ENCODE data around the gene TREH.
"Not testable (repeated sequence)": the region's sequence is repeated elsewhere in the genome, so short reads cannot be mapped to it uniquely, and the experiment has no call there.

TREH gene

GRCh38 chr11:118689852-118690552 lies 10.6 kb upstream of the TREH start:
- H3K9me3 ChIP-seq (ENCODE audit: control insufficient read depth, insufficient read depth, low read length), result no peaks in the 10 kb centered on the region
- peaks cover 16% of the 10 kb centered on the region for H3K4me1 ChIP-seq (ENCODE audit: insufficient read depth, low read length)
- peak overlapping the region; percentile 52 for H3K9ac ChIP-seq (ENCODE audit: low read depth, low read length)
- H3K36me3 ChIP-seq (ENCODE audit: insufficient read depth, low read length), result no peaks in the 10 kb centered on the region

DNA sequence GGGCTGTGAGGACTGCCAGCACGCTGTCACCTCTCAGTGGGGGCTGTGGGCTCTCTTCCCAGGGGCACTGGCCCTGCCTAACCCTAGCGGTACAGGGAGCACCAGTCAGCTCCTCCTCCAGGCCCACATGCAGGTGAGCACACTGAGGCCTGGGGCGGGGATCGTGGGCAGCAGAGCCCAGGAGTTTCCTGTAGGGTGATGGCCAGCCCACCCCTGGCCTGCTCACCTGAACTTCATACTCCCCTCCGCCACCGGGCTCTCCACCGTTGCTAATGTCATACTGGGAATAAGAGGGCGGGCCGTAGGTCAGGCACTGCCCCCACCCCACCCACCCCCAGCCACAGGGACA lies 10.0 kb upstream of the TREH start:
- Histone ChIP-seq H3K9me3 (ENCODE audit: control insufficient read depth, insufficient read depth, low read length) (no peaks in the 10 kb centered on the region), H3K9ac (ENCODE audit: low read depth, low read length) (peak overlapping the region; percentile 43; the same call in 1 of the 2 replicates), H3K36me3 (ENCODE audit: insufficient read depth, low read length) (no peaks in the 10 kb centered on the region), H3K4me1 (ENCODE audit: insufficient read depth, low read length) (peaks cover 16% of the 10 kb centered on the region)

DNA sequence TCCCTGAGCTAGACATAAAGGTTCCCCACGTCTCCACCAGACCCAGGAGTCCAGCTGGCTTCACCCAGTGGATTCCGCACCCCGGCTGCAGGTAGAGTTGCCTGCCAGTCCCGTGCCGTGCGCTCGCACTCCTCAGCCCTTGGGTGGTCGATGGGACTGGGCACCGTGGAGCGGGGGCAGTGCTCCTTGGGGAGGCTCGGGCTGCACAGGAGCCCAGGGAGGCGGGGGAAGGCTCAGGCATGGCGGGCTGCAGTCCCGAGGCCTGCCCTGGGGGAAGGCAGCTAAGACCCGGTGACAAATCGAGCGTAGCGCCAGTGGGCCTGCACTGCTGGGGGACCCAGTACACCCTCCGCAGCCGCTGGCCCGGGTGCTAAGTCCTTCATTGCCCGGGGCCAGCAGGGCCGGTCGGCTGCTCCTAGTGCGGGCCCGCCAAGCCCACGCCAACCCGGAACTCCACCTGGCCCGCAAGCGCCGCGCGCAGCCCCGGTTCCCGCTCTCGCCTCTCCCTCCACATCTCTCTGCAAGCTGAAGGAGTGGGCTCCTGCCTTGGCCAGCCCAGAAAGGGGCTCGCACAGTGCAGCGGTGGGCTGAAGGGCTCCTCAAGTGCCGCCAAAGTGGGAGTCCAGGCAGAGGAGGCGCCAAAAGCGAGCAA lies 9.5 kb upstream of the TREH start:
- no peaks in the 10 kb centered on the region for H3K9me3 ChIP-seq (ENCODE audit: control insufficient read depth, insufficient read depth, low read length)
- H3K9ac ChIP-seq (ENCODE audit: low read depth, low read length), result peak overlapping the region; percentile 43; the same call in 1 of the 2 replicates
- H3K4me1 ChIP-seq (ENCODE audit: insufficient read depth, low read length), result peaks cover 16% of the 10 kb centered on the region
- H3K36me3 ChIP-seq (ENCODE audit: insufficient read depth, low read length), result no peaks in the 10 kb centered on the region

GRCh38 chr11:118688339-118688738 lies 8.9 kb upstream of the TREH start:
- H3K9ac ChIP-seq (ENCODE audit: low read depth, low read length); H3K36me3 ChIP-seq (ENCODE audit: insufficient read depth, low read length); H3K9me3 ChIP-seq (ENCODE audit: control insufficient read depth, insufficient read depth, low read length): not testable (repeated sequence)
- peaks cover 16% of the 10 kb centered on the region for H3K4me1 ChIP-seq (ENCODE audit: insufficient read depth, low read length)

GRCh38 chr11:118687906-118688305 lies 8.5 kb upstream of the TREH start:
- Histone ChIP-seq H3K9me3 (ENCODE audit: control insufficient read depth, insufficient read depth, low read length) (no peaks in the 10 kb centered on the region), H3K4me1 (ENCODE audit: insufficient read depth, low read length) (peaks cover 12% of the 10 kb centered on the region), H3K9ac (ENCODE audit: low read depth, low read length) (no peak overlapping the region), H3K36me3 (ENCODE audit: insufficient read depth, low read length) (no peaks in the 10 kb centered on the region)

DNA sequence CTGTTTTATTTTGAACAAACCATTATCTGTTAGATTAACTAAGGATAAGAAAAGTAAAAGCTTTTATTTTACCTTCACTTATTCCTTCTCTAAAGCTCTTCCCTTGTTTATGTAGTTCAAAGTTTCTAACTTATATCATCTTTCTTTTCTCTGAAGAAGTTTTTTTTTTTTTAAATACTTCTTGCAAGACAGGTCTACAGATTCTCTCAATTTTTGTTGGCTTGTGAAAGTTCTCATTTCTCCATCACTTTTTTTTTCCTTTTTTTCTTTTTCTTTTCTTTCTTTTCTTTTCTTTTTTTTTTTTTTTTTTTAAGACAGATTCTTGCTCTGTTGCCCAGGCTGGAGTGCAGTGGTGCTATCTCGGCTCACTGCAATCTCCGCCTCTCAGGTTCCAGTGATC lies 4.7 kb upstream of the TREH start:
- no peak overlapping the region for H3K9ac ChIP-seq (ENCODE audit: low read depth, low read length)
- H3K36me3 ChIP-seq (ENCODE audit: insufficient read depth, low read length), result no peaks in the 10 kb centered on the region

GRCh38 chr11:118682939-118683338 lies 3.5 kb upstream of the TREH start:
- not testable (repeated sequence) for H3K9ac ChIP-seq (ENCODE audit: low read depth, low read length); H3K36me3 ChIP-seq (ENCODE audit: insufficient read depth, low read length); H3K4me1 ChIP-seq (ENCODE audit: insufficient read depth, low read length); H3K9me3 ChIP-seq (ENCODE audit: control insufficient read depth, insufficient read depth, low read length)

More for the DNA sequence above, 4.7 kb upstream of the TREH start:
- Histone ChIP-seq H3K9me3 (ENCODE audit: control insufficient read depth, insufficient read depth, low read length) (no peaks in the 10 kb centered on the region), H3K4me1 (ENCODE audit: insufficient read depth, low read length) (no peaks in the 10 kb centered on the region)

DNA sequence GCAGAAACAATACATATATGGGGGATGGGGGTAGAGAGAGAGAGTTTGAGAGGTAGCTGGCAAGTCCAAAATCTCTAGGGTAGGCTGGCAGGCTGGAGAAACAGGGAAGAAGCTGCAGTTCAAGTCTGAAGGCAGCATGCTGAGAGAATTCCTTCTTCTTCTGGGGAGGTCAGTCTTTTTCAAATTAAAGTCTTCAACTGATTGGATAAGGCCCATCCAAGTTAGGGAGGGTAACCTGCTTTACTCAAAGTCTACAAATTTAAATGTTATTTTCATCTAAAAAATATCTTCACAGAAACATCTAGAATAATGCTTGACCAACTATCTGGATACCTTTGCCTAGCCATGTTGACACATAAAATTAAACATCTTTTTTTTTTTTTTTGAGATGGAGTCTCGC lies 2.9 kb upstream of the TREH start:
- Histone ChIP-seq H3K4me1 (ENCODE audit: insufficient read depth, low read length) (no peaks in the 10 kb centered on the region), H3K36me3 (ENCODE audit: insufficient read depth, low read length) (no peaks in the 10 kb centered on the region), H3K9ac (ENCODE audit: low read depth, low read length) (no peak overlapping the region), H3K9me3 (ENCODE audit: control insufficient read depth, insufficient read depth, low read length) (no peaks in the 10 kb centered on the region)

DNA sequence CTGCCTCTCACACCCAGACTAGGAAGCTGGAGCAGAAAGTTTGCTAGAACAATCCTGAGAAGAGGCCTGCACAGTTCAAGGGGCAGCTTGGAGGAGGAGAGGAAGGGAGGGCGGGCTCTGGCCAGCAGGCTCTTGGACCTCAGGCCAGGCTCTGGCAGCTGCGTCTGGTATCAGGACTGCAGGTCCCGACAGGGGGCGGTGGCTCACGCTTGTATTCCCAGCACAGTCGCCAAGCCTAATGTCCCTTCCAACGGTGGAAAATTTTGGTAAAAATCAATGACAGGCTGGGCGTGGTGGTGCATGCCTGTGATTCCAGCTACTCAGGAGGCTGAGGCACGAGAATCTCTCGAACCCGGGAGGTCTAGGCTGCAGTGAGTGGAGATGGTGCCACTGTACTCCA lies 542 bp downstream of the TREH start:
- not testable (repeated sequence) for H3K4me1 ChIP-seq (ENCODE audit: insufficient read depth, low read length); H3K9ac ChIP-seq (ENCODE audit: low read depth, low read length); H3K9me3 ChIP-seq (ENCODE audit: control insufficient read depth, insufficient read depth, low read length); H3K36me3 ChIP-seq (ENCODE audit: insufficient read depth, low read length)

- Histone ChIP-seq H3K9me3 (ENCODE audit: control insufficient read depth, insufficient read depth, low read length) (no peaks in the 10 kb centered on the region), H3K36me3 (ENCODE audit: insufficient read depth, low read length) (no peaks in the 10 kb centered on the region), H3K4me1 (ENCODE audit: insufficient read depth, low read length) (no peaks in the 10 kb centered on the region)
Observed at GRCh38 chr11:118677977-118678376, 1.5 kb downstream of the TREH start.

GRCh38 chr11:118674082-118674435 lies 5.4 kb downstream of the TREH start:
- Histone ChIP-seq H3K9me3 (ENCODE audit: control insufficient read depth, insufficient read depth, low read length) (no peaks in the 10 kb centered on the region), H3K36me3 (ENCODE audit: insufficient read depth, low read length) (no peaks in the 10 kb centered on the region), H3K9ac (ENCODE audit: low read depth, low read length) (no peak overlapping the region), H3K4me1 (ENCODE audit: insufficient read depth, low read length) (no peaks in the 10 kb centered on the region)

More at GRCh38 chr11:118677977-118678376, 1.5 kb downstream of the TREH start:
- no peak overlapping the region for H3K9ac ChIP-seq (ENCODE audit: low read depth, low read length)

DNA sequence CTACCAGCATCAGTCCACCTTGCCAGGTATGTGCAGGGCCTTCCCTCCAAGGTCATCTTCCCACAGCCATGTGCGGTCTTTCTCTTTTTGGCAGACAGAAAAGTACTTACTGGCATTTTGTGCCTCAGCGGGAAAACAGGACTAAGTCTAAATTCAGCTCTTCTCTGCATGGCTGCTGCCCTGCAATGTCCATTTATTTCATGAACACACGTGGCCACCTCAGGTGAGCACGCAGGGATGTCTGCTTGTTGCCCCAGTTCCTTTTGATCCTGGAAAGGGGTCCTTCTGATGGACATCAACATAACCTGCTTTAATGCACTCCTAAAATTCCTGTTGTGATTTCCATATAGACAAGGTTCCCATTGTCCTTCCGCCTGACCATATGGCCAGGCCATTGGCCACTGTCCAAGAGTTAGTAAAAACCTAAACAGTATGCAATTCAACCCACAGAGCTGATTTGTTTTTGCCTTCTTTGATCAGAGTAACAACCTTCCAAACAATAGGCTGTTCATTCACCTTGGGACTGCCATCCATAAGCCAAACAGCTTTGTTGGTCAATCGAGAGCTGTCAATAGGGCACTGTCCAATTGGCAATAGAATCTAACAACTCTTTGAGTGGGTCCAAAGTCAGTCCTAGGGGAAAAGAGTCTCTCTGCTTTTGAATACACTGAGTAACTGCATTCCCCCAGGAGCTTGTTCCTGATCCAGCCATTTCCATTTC lies 5.9 kb downstream of the TREH start:
- Histone ChIP-seq H3K9me3 (ENCODE audit: control insufficient read depth, insufficient read depth, low read length) (no peaks in the 10 kb centered on the region), H3K4me1 (ENCODE audit: insufficient read depth, low read length) (no peaks in the 10 kb centered on the region), H3K9ac (ENCODE audit: low read depth, low read length) (no peak overlapping the region), H3K36me3 (ENCODE audit: insufficient read depth, low read length) (no peaks in the 10 kb centered on the region)

DNA sequence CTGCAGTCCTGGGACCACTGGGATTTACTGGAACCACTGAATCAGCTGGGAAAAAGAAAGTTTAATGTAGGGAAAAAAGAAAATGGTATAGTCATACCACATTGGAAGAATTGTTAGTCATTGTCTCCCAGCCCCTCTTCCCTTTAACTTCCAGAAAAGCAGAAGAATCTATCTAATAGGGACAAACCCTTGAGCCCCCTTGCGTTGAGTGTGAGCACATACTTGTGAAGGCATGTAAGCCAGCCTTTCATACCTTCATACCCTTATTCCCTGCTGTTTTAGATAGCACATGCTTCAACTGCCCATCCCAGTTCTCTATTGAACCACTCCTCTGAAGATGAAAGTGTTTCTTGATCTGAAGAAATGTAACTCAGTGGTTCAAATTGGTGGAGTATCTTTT lies 6.6 kb downstream of the TREH start:
- H3K4me1 ChIP-seq (ENCODE audit: insufficient read depth, low read length), result no peaks in the 10 kb centered on the region
- H3K36me3 ChIP-seq (ENCODE audit: insufficient read depth, low read length), result no peaks in the 10 kb centered on the region
- no peaks in the 10 kb centered on the region for H3K9me3 ChIP-seq (ENCODE audit: control insufficient read depth, insufficient read depth, low read length)
- H3K9ac ChIP-seq (ENCODE audit: low read depth, low read length), result no peak overlapping the region

GRCh38 chr11:118671254-118671653 lies 8.2 kb downstream of the TREH start:
- Histone ChIP-seq H3K4me1 (ENCODE audit: insufficient read depth, low read length) (peaks cover 3% of the 10 kb centered on the region), H3K9me3 (ENCODE audit: control insufficient read depth, insufficient read depth, low read length) (no peaks in the 10 kb centered on the region), H3K36me3 (ENCODE audit: insufficient read depth, low read length) (no peaks in the 10 kb centered on the region), H3K9ac (ENCODE audit: low read depth, low read length) (no peak overlapping the region)

DNA sequence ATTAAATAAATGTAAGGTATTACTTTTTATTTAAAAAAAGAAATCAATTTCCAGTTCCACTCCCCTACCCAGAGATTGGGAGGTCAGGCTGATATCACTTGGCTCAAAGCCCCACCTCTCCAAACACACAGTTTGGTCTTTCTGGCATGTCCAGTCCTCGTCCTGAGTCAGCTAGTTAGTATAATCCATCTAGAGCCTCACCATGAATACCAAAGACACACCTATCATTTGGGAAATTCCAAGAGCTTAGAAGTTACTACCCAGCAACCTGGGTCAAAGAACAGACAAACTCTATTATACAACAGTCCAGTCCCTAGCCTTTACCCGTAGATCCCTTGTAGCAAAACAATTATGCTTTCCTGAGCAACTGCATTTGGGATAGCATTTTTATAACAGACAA lies 9.4 kb downstream of the TREH start:
- H3K9ac ChIP-seq (ENCODE audit: low read depth, low read length), result no peak overlapping the region
- no peaks in the 10 kb centered on the region for H3K9me3 ChIP-seq (ENCODE audit: control insufficient read depth, insufficient read depth, low read length)
- H3K4me1 ChIP-seq (ENCODE audit: insufficient read depth, low read length), result peaks cover 4% of the 10 kb centered on the region
- H3K36me3 ChIP-seq (ENCODE audit: insufficient read depth, low read length), result no peaks in the 10 kb centered on the region

Data from ES-I3 (cell line).